Measurements from ENCODE around the gene NEK1.

DNA sequence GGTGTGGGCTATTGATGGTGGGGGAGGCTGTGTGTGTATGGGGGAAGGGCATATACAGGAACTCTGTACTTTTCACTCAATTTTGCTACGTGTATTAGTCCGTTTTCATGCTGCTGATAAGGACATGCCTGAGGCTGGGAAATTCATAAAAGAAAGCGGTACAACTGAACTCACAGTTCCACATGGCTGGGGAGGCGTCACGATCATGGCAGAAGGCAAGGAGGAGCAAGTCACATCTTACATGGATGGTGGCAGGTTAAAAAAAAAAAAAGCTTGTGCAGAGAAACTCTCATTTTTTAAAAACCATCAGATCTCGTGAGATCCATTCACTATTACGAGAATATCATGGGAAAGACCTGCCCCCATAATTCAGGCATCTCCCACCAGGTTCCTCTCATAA is 152.3 kb downstream of the NEK1 start:
- TF ChIP-seq, protein P1, sequence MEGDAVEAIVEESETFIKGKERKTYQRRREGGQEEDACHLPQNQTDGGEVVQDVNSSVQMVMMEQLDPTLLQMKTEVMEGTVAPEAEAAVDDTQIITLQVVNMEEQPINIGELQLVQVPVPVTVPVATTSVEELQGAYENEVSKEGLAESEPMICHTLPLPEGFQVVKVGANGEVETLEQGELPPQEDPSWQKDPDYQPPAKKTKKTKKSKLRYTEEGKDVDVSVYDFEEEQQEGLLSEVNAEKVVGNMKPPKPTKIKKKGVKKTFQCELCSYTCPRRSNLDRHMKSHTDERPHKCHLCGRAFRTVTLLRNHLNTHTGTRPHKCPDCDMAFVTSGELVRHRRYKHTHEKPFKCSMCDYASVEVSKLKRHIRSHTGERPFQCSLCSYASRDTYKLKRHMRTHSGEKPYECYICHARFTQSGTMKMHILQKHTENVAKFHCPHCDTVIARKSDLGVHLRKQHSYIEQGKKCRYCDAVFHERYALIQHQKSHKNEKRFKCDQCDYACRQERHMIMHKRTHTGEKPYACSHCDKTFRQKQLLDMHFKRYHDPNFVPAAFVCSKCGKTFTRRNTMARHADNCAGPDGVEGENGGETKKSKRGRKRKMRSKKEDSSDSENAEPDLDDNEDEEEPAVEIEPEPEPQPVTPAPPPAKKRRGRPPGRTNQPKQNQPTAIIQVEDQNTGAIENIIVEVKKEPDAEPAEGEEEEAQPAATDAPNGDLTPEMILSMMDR (IDR thresholded peaks at IDR 0.05; ENCODE audit: insufficient read depth, low read length, poor library complexity, severe bottlenecking): no peak
- no peak for TF ChIP-seq EZH2phosphoT487 (conservative IDR thresholded peaks at IDR 0.05; ENCODE audit: low read length)
